Heart left ventricle (tissue), 13 donors: ENCODE results near the gene NEDD4L.

Source experiments
- POLR2A ChIP-seq, 2 donors: fragments of 450-650 bp; IDR thresholded peaks; one replicate each; pipeline ENCODE4 v1.6.1; 2017; ENCODE audit warnings: antibody characterized with exemption in 2 of 2, mild to moderate bottlenecking in 2 of 2, moderate library complexity in 2 of 2
- TF ChIP-seq, protein P1 (sequence below), 12 donors: fragments of 200-600 bp; sonication (generic) in 4 of 12; IDR thresholded peaks; one replicate each; pipeline versions ENCODE4 v1.5.0 to v1.8.0; 2018 to 2022; ENCODE audit warnings: antibody characterized with exemption in 12 of 12, mild to moderate bottlenecking in 5 of 12
- donor health status: ischemic (EF 13 %, LVEDD 7.1; RV severe dilation, severe dysfunction).
- donor health status: DM: no; HTN: yes; CAD: no.
- donor health status: DM: no; HTN: no; CAD: no.
- donor health status: ischemic (EF 25% LVEDD 6.9; RV normal size, moderate dysfunction).
- donor health status: ischemic (EF 25% LVEDD 5.7; RV mildly dilated, moderate dysfunction).
- donor health status: ischemic (EF 35%, LVEDD 5.7; RV mildly dilated, moderate dysfunction).
- donor health status: nonischemic (EF 11% LVEDD 7.7; RV severe dilation, severe dysfunction).
- donor health status: DM: yes; HTN: yes; CAD: no.
- donor health status: PGD.
- donor health status: ischemic (EF 29% LVEDD 5.4; RV normal size, mild dysfunction).
- donor health status: nonischemic (EF 23%, LVEDD 6.1; RV moderate dilation, normal function).

DNA sequence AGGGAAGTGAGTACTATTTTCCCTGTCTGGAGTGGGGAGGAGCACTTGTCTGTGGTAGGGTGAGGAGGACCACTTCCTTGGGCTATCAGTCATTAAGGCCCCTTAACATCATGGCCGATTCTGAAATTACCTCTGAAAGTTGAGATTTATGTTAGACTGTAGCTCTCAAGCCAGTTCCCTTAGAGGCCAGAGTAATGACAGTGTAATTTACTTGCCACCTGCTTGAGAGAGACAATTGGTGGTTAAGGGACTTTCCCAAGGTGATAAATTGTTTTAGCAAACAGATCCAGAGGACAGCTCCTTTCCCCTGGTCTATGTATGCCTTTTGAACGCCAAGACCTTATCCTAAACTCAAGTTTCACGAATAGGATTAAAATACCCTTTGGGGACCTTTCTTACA lies 56.1 kb downstream of the NEDD4L start:
- TF ChIP-seq, protein P1, sequence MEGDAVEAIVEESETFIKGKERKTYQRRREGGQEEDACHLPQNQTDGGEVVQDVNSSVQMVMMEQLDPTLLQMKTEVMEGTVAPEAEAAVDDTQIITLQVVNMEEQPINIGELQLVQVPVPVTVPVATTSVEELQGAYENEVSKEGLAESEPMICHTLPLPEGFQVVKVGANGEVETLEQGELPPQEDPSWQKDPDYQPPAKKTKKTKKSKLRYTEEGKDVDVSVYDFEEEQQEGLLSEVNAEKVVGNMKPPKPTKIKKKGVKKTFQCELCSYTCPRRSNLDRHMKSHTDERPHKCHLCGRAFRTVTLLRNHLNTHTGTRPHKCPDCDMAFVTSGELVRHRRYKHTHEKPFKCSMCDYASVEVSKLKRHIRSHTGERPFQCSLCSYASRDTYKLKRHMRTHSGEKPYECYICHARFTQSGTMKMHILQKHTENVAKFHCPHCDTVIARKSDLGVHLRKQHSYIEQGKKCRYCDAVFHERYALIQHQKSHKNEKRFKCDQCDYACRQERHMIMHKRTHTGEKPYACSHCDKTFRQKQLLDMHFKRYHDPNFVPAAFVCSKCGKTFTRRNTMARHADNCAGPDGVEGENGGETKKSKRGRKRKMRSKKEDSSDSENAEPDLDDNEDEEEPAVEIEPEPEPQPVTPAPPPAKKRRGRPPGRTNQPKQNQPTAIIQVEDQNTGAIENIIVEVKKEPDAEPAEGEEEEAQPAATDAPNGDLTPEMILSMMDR (IDR thresholded peaks at IDR 0.05) = no peak
- no peak for TF ChIP-seq POLR2A (IDR thresholded peaks at IDR 0.05)
